Skeletal muscle satellite cell (primary cell): ENCODE measurements around the gene GHRL. TPM values are rescaled to one million over a fixed set of nuclear protein-coding genes. Genes with fewer than 3 reads are reported as not detected.

Source experiments
- H3K27me3 ChIP-seq: 2 replicates; pipeline ENCODE4 v1.7.0; 2013; ENCODE audit warnings: low read length; ENCODE audit not compliant: control insufficient read depth, insufficient read depth
- H3K36me3 ChIP-seq: 2 replicates; pipeline ENCODE4 v1.7.0; 2013; ENCODE audit warnings: mild to moderate bottlenecking, control low read depth, low read length; ENCODE audit not compliant: insufficient read depth
- H3K4me1 ChIP-seq: 2 replicates; pipeline ENCODE4 v1.7.0; 2013; ENCODE audit warnings: low read length; ENCODE audit not compliant: control insufficient read depth, insufficient read depth
- H3K4me2 ChIP-seq: 2 replicates; pipeline ENCODE4 v1.7.0; 2013; ENCODE audit warnings: mild to moderate bottlenecking, low read length
- H3K4me3 ChIP-seq: 2 replicates; pipeline ENCODE4 v1.7.0; 2013; ENCODE audit warnings: low read length
- H3K9ac ChIP-seq: 2 replicates; pipeline ENCODE4 v1.7.0; 2013; ENCODE audit warnings: mild to moderate bottlenecking, low read depth, low read length, moderate library complexity
- H3K9me3 ChIP-seq: replicated peaks from 2 replicates; pipeline ENCODE4 v1.7.0; 2013; ENCODE audit warnings: mild to moderate bottlenecking, control low read depth, low read length
- total RNA-seq: library from RNA; depleted of rRNA; stranded (reverse); fragments of >200 nt; gene quantifications from 2 replicates; pipeline ENCODE4 v1.2.3, GENCODE V29; 2012; rRNA removed

GHRL gene, protein sequence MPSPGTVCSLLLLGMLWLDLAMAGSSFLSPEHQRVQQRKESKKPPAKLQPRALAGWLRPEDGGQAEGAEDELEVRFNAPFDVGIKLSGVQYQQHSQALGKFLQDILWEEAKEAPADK
- total RNA-seq = 0.22 and 0.25 TPM in 2 replicates

- no peak within 1 kb of the TSS for H3K4me2 ChIP-seq
- H3K27me3 ChIP-seq = no peaks in the 10 kb centered on the region
- no peaks in the 10 kb centered on the region for H3K4me1 ChIP-seq
- no peaks in the 10 kb centered on the region for H3K9me3 ChIP-seq
- H3K9ac ChIP-seq = no peak within 1 kb of the TSS
- H3K4me3 ChIP-seq = no peak within 1 kb of the TSS
- H3K36me3 ChIP-seq = peaks cover 41% of the 10 kb centered on the region
Observed at GRCh38 chr3:10292505-10293419, at the start of gene GHRL. TSS of gene GHRL (minus strand) at chr3:10292947. CDS start at chr3:10290180, 2,767 bp downstream.

DNA sequence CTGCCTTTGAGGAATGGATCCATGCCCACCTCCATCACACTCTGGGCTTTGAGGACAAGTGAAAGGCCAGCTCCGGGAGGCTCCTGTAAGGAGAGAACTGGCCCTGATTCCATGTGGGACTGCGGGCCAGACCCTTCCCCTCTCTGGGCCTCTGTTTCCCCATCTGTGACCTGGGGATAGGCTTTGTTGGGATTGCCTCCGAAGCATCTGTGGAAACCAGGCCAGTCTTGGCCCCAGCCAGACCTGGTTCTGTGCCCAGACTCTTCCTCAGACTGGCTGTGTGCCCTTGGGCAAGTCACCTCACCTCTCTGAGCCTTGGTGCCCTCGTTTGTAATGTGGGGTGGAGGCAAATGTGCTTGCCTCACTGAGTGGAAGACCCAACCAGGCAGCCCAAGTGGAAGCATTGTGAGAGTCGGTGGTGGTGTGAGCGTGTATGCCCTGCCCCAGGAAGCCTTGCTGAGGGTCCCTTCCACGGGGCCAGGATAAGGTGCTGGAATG is 49.2 kb upstream of the GHRL start:
- H3K36me3 ChIP-seq = no peaks in the 10 kb centered on the region

GRCh38 chr3:10340476-10340875 is 47.7 kb upstream of the GHRL start:
- Histone ChIP-seq H3K9ac (no peak overlapping the region), H3K4me3 (no peak overlapping the region), H3K9me3 (no peaks in the 10 kb centered on the region), H3K4me2 (no peak overlapping the region), H3K4me1 (no peaks in the 10 kb centered on the region), H3K36me3 (no peaks in the 10 kb centered on the region), H3K27me3 (peaks cover 23% of the 10 kb centered on the region)

More for the DNA sequence above, 49.2 kb upstream of the GHRL start:
- Histone ChIP-seq H3K4me3 (no peak overlapping the region), H3K4me1 (no peaks in the 10 kb centered on the region), H3K4me2 (no peak overlapping the region), H3K9me3 (no peaks in the 10 kb centered on the region), H3K27me3 (peaks cover 21% of the 10 kb centered on the region), H3K9ac (no peak overlapping the region)

DNA sequence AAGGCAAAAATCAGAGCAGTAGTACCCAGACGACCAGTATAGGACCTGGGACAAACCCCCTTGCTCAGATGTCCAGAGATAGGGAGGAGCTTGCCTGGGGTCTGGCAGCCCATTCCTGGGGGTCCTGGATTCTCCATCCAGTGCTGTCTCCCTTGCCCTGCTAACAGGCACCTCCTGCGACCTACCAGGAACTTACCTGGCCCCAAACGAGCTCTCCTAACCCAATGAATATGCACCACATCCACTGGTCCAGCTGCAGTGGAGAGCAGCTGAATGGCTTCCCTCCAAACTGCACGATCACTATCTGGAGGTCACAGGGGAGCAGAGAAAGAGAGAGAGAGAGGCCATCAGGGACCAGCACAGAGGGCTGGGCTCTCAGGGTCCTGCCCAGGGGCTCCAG is 47.3 kb upstream of the GHRL start:
- H3K27me3 ChIP-seq = peaks cover 26% of the 10 kb centered on the region
- H3K4me2 ChIP-seq = no peak overlapping the region
- H3K9me3 ChIP-seq = no peaks in the 10 kb centered on the region
- H3K36me3 ChIP-seq = no peaks in the 10 kb centered on the region
- no peak overlapping the region for H3K4me3 ChIP-seq
- no peaks in the 10 kb centered on the region for H3K4me1 ChIP-seq
- no peak overlapping the region for H3K9ac ChIP-seq

DNA sequence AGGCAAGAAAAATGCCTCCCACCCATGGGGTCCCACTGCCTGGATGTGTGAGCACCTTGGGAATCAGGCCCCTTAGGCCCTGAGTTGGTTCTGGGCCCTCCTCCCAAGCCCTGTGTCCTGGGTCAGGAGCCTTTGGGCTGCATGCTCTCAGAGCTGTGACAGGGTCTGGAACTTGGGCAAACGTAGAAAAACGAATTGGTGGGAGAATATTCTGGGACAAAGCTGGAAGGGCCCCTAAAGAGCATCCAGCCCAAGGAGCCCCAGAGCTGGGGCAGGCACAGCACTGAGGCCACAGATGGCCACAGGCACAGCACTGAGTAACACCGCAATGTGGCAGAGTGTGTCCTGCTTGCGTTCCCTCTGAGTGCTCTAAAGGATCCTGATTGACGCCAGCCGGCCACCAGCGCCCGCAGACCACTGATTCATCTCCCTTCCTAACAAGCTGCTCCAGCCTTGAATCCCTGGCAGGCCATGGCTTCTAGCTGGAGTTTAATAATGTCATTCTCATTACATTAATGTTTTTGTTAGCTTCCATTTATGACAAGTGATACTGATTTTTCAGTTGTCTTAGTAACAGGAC is 46.7 kb upstream of the GHRL start:
- peaks cover 26% of the 10 kb centered on the region for H3K27me3 ChIP-seq
- peaks cover 5% of the 10 kb centered on the region for H3K4me1 ChIP-seq
- H3K9me3 ChIP-seq = no peaks in the 10 kb centered on the region
- no peak overlapping the region for H3K9ac ChIP-seq
- H3K4me2 ChIP-seq = no peak overlapping the region
- H3K4me3 ChIP-seq = no peak overlapping the region
- H3K36me3 ChIP-seq = no peaks in the 10 kb centered on the region

- no peaks in the 10 kb centered on the region for H3K36me3 ChIP-seq
- H3K9me3 ChIP-seq = no peaks in the 10 kb centered on the region
- H3K4me1 ChIP-seq = peaks cover 10% of the 10 kb centered on the region
- no peak overlapping the region for H3K4me3 ChIP-seq
- H3K27me3 ChIP-seq = peaks cover 32% of the 10 kb centered on the region
- H3K9ac ChIP-seq = no peak overlapping the region
- no peak overlapping the region for H3K4me2 ChIP-seq
Observed at GRCh38 chr3:10338591-10339353, 46.0 kb upstream of the GHRL start.

- H3K9ac ChIP-seq = no peak overlapping the region
- H3K4me2 ChIP-seq = no peak overlapping the region
- no peak overlapping the region for H3K4me3 ChIP-seq
- no peaks in the 10 kb centered on the region for H3K36me3 ChIP-seq
- no peaks in the 10 kb centered on the region for H3K9me3 ChIP-seq
- H3K4me1 ChIP-seq = peaks cover 10% of the 10 kb centered on the region
- H3K27me3 ChIP-seq = peaks cover 38% of the 10 kb centered on the region
Observed at GRCh38 chr3:10338164-10338470, 45.4 kb upstream of the GHRL start.

GRCh38 chr3:10337323-10338163 is 44.8 kb upstream of the GHRL start:
- peaks cover 10% of the 10 kb centered on the region for H3K4me1 ChIP-seq
- H3K36me3 ChIP-seq = no peaks in the 10 kb centered on the region
- no peak overlapping the region for H3K4me2 ChIP-seq
- no peaks in the 10 kb centered on the region for H3K9me3 ChIP-seq
- H3K4me3 ChIP-seq = no peak overlapping the region
- H3K9ac ChIP-seq = no peak overlapping the region
- H3K27me3 ChIP-seq = peaks cover 43% of the 10 kb centered on the region

DNA sequence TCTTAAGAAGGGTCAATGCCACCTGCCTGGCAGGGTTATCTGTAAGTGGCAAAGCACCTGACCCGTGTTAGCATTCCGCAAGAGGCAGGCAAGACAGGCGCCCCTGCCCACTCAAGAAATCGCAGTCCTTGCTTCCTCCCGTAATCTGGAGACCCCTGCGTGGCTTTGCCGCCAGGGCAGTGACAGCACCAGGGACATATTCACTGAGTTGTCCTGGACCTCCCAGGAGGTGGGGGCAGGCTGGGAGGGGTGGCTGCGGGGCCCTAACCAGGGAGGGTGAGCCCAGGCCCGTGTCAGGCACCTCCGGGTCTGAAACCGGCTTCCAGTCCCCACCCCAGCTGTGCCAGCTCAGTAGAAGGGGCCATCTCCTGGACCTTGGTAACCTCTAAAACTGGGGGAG is 44.0 kb upstream of the GHRL start:
- Histone ChIP-seq H3K9me3 (no peaks in the 10 kb centered on the region), H3K36me3 (no peaks in the 10 kb centered on the region), H3K4me1 (peaks cover 10% of the 10 kb centered on the region), H3K27me3 (peaks cover 43% of the 10 kb centered on the region), H3K4me2 (no peak overlapping the region), H3K4me3 (no peak overlapping the region), H3K9ac (no peak overlapping the region)

DNA sequence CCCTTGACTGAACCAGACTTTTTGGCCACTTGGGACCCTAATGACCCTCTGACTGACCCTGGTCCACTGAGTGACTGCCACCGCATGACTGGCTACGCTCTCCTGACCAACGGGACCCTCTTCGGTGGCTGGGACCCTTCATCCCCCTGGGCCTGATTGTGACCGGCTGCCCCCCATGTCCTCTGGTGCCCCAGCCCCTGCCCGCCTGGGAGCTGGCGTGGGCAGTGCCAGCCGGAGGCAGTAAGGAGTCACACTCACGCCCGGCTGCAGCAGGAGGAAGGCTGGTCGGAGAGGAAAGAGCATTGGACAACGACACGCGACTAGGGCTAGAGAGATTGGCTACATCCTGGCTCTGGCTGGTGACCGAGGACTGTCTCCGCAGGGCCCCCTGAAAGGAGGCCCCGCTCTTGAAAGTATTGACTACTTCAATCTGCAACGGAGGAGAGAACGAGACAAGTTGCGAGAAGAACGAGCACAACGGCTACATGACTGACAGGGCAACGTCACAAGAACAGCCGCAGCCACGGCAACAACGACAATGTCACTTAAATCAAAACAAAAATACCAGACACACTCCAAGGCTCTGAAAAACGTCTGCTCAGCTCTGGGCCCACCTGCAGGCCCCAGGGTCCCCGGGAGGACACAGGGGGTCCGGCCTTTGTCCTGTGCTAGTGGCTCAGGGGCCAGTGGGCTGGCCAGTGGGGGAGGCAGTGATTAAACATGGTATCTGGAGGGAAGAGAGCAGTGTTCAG is 43.3 kb upstream of the GHRL start:
- no peak overlapping the region for H3K4me3 ChIP-seq
- peaks cover 43% of the 10 kb centered on the region for H3K27me3 ChIP-seq
- no peak overlapping the region for H3K4me2 ChIP-seq
- no peaks in the 10 kb centered on the region for H3K9me3 ChIP-seq
- no peaks in the 10 kb centered on the region for H3K36me3 ChIP-seq
- H3K4me1 ChIP-seq = peaks cover 10% of the 10 kb centered on the region
- no peak overlapping the region for H3K9ac ChIP-seq
